ENCODE results near the gene MARCHF10.

MARCHF10 gene

GRCh38 chr17:62822080-62822904 lies 14.2 kb upstream of the MARCHF10 start:
- DNase-seq, result no peak

- DNase-seq, result no peak
Observed at GRCh38 chr17:62821189-62822079, 13.3 kb upstream of the MARCHF10 start.

GRCh38 chr17:62819511-62820221 lies 11.6 kb upstream of the MARCHF10 start:
- no peak for DNase-seq

GRCh38 chr17:62818526-62818925 lies 10.4 kb upstream of the MARCHF10 start:
- no peak for DNase-seq

GRCh38 chr17:62816282-62816839 lies 8.2 kb upstream of the MARCHF10 start:
- no peak for DNase-seq

- DNase-seq, result no peak
Observed at GRCh38 chr17:62809656-62810055, 1.5 kb upstream of the MARCHF10 start.

- no peak for DNase-seq
Observed at GRCh38 chr17:62808576-62808970, 459 bp upstream of the MARCHF10 start.

- no peak for DNase-seq
Observed at GRCh38 chr17:62805234-62805633, 2.9 kb downstream of the MARCHF10 start.

- no peak for DNase-seq
Observed at GRCh38 chr17:62804822-62805221, 3.3 kb downstream of the MARCHF10 start.

GRCh38 chr17:62804025-62804424 lies 4.1 kb downstream of the MARCHF10 start:
- DNase-seq, result no peak

GRCh38 chr17:62802561-62803205 lies 5.4 kb downstream of the MARCHF10 start:
- DNase-seq, result no peak

- DNase-seq, result no peak
Observed at GRCh38 chr17:62801553-62802114, 6.5 kb downstream of the MARCHF10 start.

GRCh38 chr17:62800585-62800984 lies 7.5 kb downstream of the MARCHF10 start:
- DNase-seq, result no peak

GRCh38 chr17:62797959-62798358 lies 10.2 kb downstream of the MARCHF10 start:
- no peak for DNase-seq

GRCh38 chr17:62796291-62796690 lies 11.8 kb downstream of the MARCHF10 start:
- no peak for DNase-seq

GRCh38 chr17:62794666-62794971 lies 13.5 kb downstream of the MARCHF10 start:
- DNase-seq, result no peak

- no peak for DNase-seq
Observed at GRCh38 chr17:62793919-62794665, 14.0 kb downstream of the MARCHF10 start.

- no peak for DNase-seq
Observed at GRCh38 chr17:62792447-62792800, 15.7 kb downstream of the MARCHF10 start.

- no peak for DNase-seq
Observed at GRCh38 chr17:62791767-62792446, 16.2 kb downstream of the MARCHF10 start.

GRCh38 chr17:62791235-62791734 lies 16.8 kb downstream of the MARCHF10 start:
- no peak for DNase-seq

GRCh38 chr17:62790564-62790986 lies 17.5 kb downstream of the MARCHF10 start:
- DNase-seq, result no peak
